ENCODE measurements around the gene ARID3C.

ARID3C gene

GRCh38 chr9:34572092-34572491, 56.8 kb downstream of the ARID3C start:
- H3K27ac ChIP-seq (ENCODE audit: low read depth, low read length), result no peak overlapping the region
- H3K9ac ChIP-seq (ENCODE audit: low read depth, low read length), result no peak overlapping the region
- peaks cover 29% of the 10 kb centered on the region for H3K4me1 ChIP-seq (ENCODE audit: insufficient read depth, low read length)
- H3K9me3 ChIP-seq (ENCODE audit: insufficient read depth, low read depth, low read length), result no peaks in the 10 kb centered on the region
- H3K36me3 ChIP-seq (ENCODE audit: insufficient read depth, low read length), result no peaks in the 10 kb centered on the region
- H3K4me3 ChIP-seq (ENCODE audit: low read length), result no peak overlapping the region
- H3K27me3 ChIP-seq (ENCODE audit: insufficient read depth, low read length), result peaks cover 24% of the 10 kb centered on the region

- no peak overlapping the region for H3K9ac ChIP-seq (ENCODE audit: low read depth, low read length)
- H3K4me3 ChIP-seq (ENCODE audit: low read length), result no peak overlapping the region
- H3K9me3 ChIP-seq (ENCODE audit: insufficient read depth, low read depth, low read length), result no peaks in the 10 kb centered on the region
- peaks cover 23% of the 10 kb centered on the region for H3K4me1 ChIP-seq (ENCODE audit: insufficient read depth, low read length)
- 90% methylated on average over 12 of the region's 12 CpGs for WGBS
- peaks cover 17% of the 10 kb centered on the region for H3K27me3 ChIP-seq (ENCODE audit: insufficient read depth, low read length)
- H3K36me3 ChIP-seq (ENCODE audit: insufficient read depth, low read length), result no peaks in the 10 kb centered on the region
- no peak overlapping the region for H3K27ac ChIP-seq (ENCODE audit: low read depth, low read length)
Observed at GRCh38 chr9:34571481-34571810, 57.4 kb downstream of the ARID3C start.

Data from HUES64 (cell line).